Esophagus squamous epithelium (tissue), 5 donors: ENCODE measurements around the gene PDE6B. TPM values are rescaled to one million over a fixed set of nuclear protein-coding genes. Genes with fewer than 3 reads are reported as not detected.

Source experiments
- DNase-seq: peaks from one replicate; lab custom pipeline; 2025; lab: John Stamatoyannopoulos, UW
- H3K27ac ChIP-seq, 4 donors: fragments of 200-600 bp; sonication (generic); one replicate each; pipeline ENCODE4 v1.5.1; 2016 to 2019; ENCODE audit warnings: mild to moderate bottlenecking in 1 of 4
- H3K27me3 ChIP-seq, 4 donors: fragments of 200-600 bp; sonication (generic); 1 replicate in 3 of 4; 2 replicates in 1 of 4; pipeline versions ENCODE4 v1.5.1 to v1.6.0; 2017 to 2021; ENCODE audit warnings: antibody characterized with exemption in 1 of 4
- H3K36me3 ChIP-seq, 3 donors: fragments of 200-600 bp; sonication (generic); one replicate each; pipeline ENCODE4 v1.5.1; 2016 to 2019
- H3K4me1 ChIP-seq, 3 donors: fragments of 200-600 bp; sonication (generic); one replicate each; pipeline ENCODE4 v1.5.1; 2017 to 2019
- H3K4me3 ChIP-seq, 4 donors: fragments of 200-600 bp; sonication (generic); 1 replicate in 3 of 4; 2 replicates in 1 of 4; pipeline ENCODE4 v1.5.1; 2016 to 2019; ENCODE audit warnings: mild to moderate bottlenecking in 2 of 4, moderate library complexity in 1 of 4
- H3K9me3 ChIP-seq, 3 donors: fragments of 200-600 bp; sonication (generic); one replicate each; pipeline ENCODE4 v1.5.1; 2016 to 2019
- POLR2A ChIP-seq, 4 donors: fragments of 450-650 bp; IDR thresholded peaks; one replicate each; pipeline ENCODE4 v1.6.1; 2017; ENCODE audit warnings: antibody characterized with exemption in 4 of 4, mild to moderate bottlenecking in 4 of 4, moderate library complexity in 3 of 4
- WGBS, 2 donors: methylation state at CpG; one replicate each; pipeline ENCODE4 v1.1.5; 2018; 5-methylcytosine and 5-hydroxymethylcytosine counted together
- intact Hi-C: fragments of 100-400 bp; cut with DNase I; formaldehyde crosslinking; loops from one replicate; pipeline ENCODE4 v1.15.0; 2022
- total RNA-seq, 4 donors: library from RNA; depleted of rRNA; stranded (reverse); fragments of >200 nt; gene quantifications; one replicate each; pipeline ENCODE4 v1.1.0, GENCODE V29; 2016
- TF ChIP-seq, protein P1 (sequence below), 6 experiments: fragments of 450-650 bp in 4 of 6; fragments of 200-600 bp in 2 of 6; sonication (generic) in 2 of 6; IDR thresholded peaks; one replicate each; pipeline ENCODE4 v1.5.1; 2016 to 2019; ENCODE audit warnings: antibody characterized with exemption in 6 of 6, mild to moderate bottlenecking in 4 of 6, moderate library complexity in 4 of 6
- donor health status: DM: yes; HTN: yes; CAD: no.

The PDE6B gene
- total RNA-seq, 4 donors from 2014 or later: 0.19 to 4.4 (median 1.7) TPM

DNA sequence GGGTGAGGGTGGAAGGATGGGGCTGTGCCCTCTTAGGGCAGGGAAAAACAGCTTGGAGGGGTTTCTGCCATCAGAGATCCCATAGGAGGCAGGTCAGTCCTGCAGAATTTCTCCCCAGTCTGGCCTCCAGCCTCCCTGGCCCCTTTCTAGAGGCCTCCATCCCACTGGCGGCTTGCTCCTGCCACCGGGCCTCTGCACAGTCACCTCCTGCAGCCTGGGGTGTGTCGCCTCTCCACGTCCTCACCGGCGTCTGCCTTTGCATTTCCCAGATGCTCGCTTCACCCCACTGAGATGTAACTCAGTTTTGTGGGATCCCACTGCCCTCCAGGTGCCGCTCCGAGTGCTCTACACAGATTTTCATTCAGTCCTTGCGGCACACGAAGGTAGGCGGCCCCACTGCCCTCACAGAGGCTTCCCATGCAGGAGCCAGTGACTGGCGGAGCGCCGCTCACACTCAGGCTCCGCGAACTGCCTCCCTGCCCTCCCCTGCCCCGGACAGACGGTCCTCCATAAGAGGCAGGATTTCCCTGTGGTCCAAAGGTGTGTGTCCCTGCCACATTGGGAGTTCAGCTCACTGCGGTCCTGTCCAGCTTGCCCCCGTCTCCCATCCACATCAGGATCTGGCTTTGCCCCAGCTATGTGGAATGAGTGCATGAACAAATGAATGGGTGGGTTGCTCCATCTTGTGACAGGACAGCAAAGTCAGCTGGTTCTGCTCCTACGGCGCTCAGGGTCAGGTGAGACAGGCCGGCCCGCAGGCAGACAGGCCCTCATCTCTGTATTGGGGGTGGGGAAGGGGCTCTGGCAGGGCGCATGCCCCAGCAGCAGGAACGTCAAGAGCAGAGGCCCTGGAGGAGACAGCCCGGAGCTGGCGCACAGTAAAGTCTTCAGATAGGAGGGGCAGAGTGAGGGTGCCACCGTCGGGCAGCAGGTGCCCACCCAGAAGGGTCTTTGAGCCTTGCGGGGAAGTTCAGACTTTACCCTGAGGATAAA, 46.6 kb upstream of the PDE6B start:
- H3K27me3 ChIP-seq: peaks cover 0 to 93% (median 18%) of the 10 kb centered on the region in 4 donors
- H3K4me1 ChIP-seq: peaks cover 5 to 34% (median 18%) of the 10 kb centered on the region in 3 donors
- intact Hi-C loops: no loop called here
- peaks cover 0 to 10% (median 2%) of the 10 kb centered on the region in 3 donors for H3K9me3 ChIP-seq
- TF ChIP-seq, protein P1, sequence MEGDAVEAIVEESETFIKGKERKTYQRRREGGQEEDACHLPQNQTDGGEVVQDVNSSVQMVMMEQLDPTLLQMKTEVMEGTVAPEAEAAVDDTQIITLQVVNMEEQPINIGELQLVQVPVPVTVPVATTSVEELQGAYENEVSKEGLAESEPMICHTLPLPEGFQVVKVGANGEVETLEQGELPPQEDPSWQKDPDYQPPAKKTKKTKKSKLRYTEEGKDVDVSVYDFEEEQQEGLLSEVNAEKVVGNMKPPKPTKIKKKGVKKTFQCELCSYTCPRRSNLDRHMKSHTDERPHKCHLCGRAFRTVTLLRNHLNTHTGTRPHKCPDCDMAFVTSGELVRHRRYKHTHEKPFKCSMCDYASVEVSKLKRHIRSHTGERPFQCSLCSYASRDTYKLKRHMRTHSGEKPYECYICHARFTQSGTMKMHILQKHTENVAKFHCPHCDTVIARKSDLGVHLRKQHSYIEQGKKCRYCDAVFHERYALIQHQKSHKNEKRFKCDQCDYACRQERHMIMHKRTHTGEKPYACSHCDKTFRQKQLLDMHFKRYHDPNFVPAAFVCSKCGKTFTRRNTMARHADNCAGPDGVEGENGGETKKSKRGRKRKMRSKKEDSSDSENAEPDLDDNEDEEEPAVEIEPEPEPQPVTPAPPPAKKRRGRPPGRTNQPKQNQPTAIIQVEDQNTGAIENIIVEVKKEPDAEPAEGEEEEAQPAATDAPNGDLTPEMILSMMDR (IDR thresholded peaks at IDR 0.05): no peak
- no peak for TF ChIP-seq POLR2A (IDR thresholded peaks at IDR 0.05)
- no peak overlapping the region for H3K27ac ChIP-seq
- no peak overlapping the region for H3K4me3 ChIP-seq
- WGBS, 2 donors: 58 to 66% methylated on average over 18 to 22 of the region's 32 CpGs
- H3K36me3 ChIP-seq: no peaks in the 10 kb centered on the region
- no peak for DNase-seq

DNA sequence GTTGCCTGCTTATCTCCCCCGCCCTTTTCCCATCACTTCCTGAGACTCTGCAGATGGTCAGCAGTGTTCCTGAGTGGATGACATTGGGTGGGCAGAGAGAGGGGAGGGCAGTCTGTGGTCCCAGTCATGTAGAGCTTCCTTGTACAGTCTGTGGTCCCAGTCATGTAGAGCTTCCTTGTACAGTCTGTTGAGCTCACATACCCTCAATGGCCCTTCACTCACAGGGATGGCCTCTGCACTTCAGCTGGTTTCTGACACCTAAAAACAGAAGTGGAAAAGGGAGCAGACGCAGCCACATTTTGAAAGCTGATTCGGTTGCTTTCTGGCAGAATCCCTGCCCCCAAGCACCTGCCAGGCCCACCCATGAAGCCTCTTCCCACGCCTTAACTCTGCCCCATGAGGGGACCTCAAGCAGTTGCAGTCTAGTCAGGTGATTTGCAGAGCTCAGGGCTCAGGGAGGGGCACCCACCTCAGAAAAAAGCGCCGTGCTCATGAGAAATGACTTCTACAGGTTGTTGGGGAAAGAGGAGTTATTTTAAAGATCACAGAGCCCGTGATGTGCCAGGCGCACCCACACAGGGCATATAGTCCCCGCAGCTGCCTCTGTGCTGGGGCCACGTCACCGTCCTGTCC, 45.7 kb upstream of the PDE6B start:
- H3K27ac ChIP-seq: no peak overlapping the region
- TF ChIP-seq, protein P1 (IDR thresholded peaks at IDR 0.05): no peak
- no peak for TF ChIP-seq POLR2A (IDR thresholded peaks at IDR 0.05)
- H3K36me3 ChIP-seq: no peaks in the 10 kb centered on the region
- intact Hi-C loops: no loop called here
- peaks cover 0 to 84% (median 12%) of the 10 kb centered on the region in 4 donors for H3K27me3 ChIP-seq
- WGBS, 2 donors: 38 to 51% methylated on average over 7 to 10 of the region's 11 CpGs
- no peak overlapping the region for H3K4me3 ChIP-seq
- DNase-seq: no peak
- peaks cover 0 to 16% (median 3%) of the 10 kb centered on the region in 3 donors for H3K9me3 ChIP-seq
- H3K4me1 ChIP-seq: peaks cover 5 to 29% (median 17%) of the 10 kb centered on the region in 3 donors

DNA sequence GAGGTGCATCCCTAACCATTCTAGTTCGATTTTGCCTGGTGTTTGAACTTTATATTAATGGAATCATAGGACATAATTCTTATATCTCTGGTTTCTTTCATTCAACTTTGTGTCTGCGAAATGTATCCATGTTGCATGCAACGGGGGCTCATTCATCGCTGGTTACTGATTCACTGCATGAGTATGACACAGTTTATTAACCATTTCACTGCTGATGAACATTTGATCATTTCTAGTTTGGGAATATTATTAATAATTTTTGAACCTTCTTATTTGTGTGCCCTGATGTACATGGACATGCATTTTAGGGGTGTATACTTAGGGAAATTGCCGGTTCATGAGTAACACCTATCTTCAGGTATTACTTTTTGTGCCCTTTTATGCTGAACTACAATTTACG, 44.2 kb upstream of the PDE6B start:
- peaks cover 0 to 16% (median 3%) of the 10 kb centered on the region in 3 donors for H3K9me3 ChIP-seq
- peaks cover 5 to 19% (median 9%) of the 10 kb centered on the region in 3 donors for H3K4me1 ChIP-seq
- no peak overlapping the region for H3K27ac ChIP-seq
- DNase-seq: no peak
- intact Hi-C loops: no loop called here
- TF ChIP-seq, protein P1 (IDR thresholded peaks at IDR 0.05): no peak
- TF ChIP-seq POLR2A (IDR thresholded peaks at IDR 0.05): no peak
- H3K27me3 ChIP-seq: peaks cover 0 to 70% (median 11%) of the 10 kb centered on the region in 4 donors
- 50 to 51% methylated on average over 6 of the region's 6 CpGs for WGBS, 2 donors
- H3K36me3 ChIP-seq: no peaks in the 10 kb centered on the region
- no peak overlapping the region for H3K4me3 ChIP-seq

DNA sequence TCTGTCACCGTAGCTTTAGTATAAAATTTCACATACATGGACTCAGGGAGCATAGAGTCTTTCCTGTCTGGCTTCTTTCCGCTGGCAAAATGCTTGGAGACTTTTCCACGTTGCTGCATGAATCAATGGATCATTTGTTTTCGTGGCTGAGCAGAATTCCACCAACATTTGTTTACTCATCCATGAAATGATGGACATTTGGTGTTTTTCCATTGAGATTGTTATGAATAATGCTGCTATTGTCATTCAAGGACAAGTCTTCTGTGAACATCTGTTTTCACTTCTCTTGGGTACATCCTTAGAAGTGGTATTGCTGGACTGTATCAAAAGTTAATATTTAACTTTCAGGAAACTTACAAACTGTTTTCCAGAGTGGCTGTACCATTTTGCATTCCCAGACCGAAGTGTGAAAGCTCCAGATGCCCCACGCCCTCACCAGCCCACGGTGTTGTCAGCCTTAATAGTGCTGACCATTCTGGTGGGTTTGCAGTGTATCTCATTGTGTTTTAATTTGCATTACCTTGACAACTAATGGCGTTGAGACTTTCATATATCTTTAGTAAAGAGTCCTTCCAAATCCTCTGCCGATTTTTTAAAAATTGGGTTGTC, 43.5 kb upstream of the PDE6B start:
- Histone ChIP-seq H3K4me1 (peaks cover 5 to 14% (median 9%) of the 10 kb centered on the region in 3 donors), H3K4me3 (no peak overlapping the region), H3K27me3 (peaks cover 0 to 63% (median 9%) of the 10 kb centered on the region in 4 donors), H3K36me3 (no peaks in the 10 kb centered on the region), H3K9me3 (peaks cover 0 to 16% (median 3%) of the 10 kb centered on the region in 3 donors), H3K27ac (no peak overlapping the region)
- DNase-seq: no peak
- WGBS, 2 donors: 59 to 67% methylated on average over 9 of the region's 9 CpGs
- intact Hi-C loops: no loop called here
- TF ChIP-seq POLR2A (IDR thresholded peaks at IDR 0.05): no peak
- TF ChIP-seq, protein P1 (IDR thresholded peaks at IDR 0.05): no peak
